Central memory CD8-positive, alpha-beta T cell (primary cell): ENCODE results near the gene ADAMTSL5.
A peak's percentile ranks its signal among the peaks of the same experiment; 100 is the strongest.

Experiments
- ATAC-seq: fragments of 150-1000 bp; cut with Tn5 transposase; replicated peaks from 2 replicates; pipeline ENCODE4 v1.10.0; 2022; ENCODE audit warnings: mild to moderate bottlenecking, moderate FRiP score, moderate number of reproducible peaks; ENCODE audit not compliant: poor library complexity, severe bottlenecking; ENCODE audit errors: extremely low read depth
- DNase-seq, 2 donors: peaks; one replicate each; pipeline ENCODE4 v3.0.0; 2021; ENCODE audit warnings: low spot score in 2 of 2
- H3K27ac Mint-ChIP-seq: one replicate; pipeline ENCODE4 v1.8.0; 2022; ENCODE audit warnings: low read depth, mild to moderate bottlenecking, moderate library complexity, mixed read lengths
- H3K27me3 Mint-ChIP-seq: one replicate; pipeline ENCODE4 v1.8.0; 2022; ENCODE audit warnings: mixed read lengths
- H3K36me3 Mint-ChIP-seq: one replicate; pipeline ENCODE4 v1.8.0; 2022; ENCODE audit warnings: mild to moderate bottlenecking, moderate library complexity, mixed read lengths; ENCODE audit not compliant: insufficient read depth
- H3K4me1 Mint-ChIP-seq: one replicate; pipeline ENCODE4 v1.8.0; 2022; ENCODE audit warnings: mixed read lengths
- H3K4me3 Mint-ChIP-seq: one replicate; pipeline ENCODE4 v1.8.0; 2022; ENCODE audit warnings: mild to moderate bottlenecking, moderate library complexity, mixed read lengths
- H3K9me3 Mint-ChIP-seq: one replicate; pipeline ENCODE4 v1.8.0; 2022; ENCODE audit warnings: mixed read lengths

The ADAMTSL5 gene

DNA sequence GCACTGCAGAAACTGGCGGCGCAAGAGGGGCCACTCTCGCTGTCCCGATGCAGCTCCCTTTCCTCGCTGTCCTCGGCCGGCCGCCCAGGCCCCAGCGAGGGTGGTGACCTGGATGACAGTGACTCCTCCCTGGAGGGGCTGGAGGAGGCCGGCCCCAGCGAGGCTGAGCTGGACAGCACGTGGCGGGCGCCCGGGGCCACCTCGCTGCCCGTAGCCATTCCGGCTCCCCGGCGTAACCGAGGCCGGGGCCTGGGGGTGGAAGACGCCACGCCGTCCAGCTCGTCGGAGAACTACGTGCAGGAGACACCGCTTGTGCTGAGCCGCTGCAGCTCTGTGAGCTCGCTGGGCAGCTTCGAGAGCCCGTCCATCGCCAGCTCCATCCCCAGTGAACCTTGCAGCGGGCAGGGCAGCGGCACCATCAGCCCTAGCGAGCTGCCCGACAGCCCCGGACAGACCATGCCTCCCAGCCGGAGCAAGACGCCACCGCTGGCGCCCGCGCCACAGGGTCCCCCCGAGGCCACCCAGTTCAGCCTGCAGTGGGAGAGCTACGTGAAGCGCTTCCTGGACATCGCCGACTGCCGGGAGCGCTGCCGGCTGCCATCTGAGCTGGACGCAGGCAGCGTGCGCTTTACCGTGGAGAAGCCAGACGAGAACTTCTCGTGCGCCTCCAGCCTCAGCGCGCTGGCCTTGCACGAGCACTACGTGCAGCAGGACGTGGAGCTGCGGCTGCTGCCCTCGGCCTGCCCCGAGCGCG, 46.2 kb downstream of the ADAMTSL5 start:
- ATAC-seq (no peak), DNase-seq (no peak)
- H3K4me3 Mint-ChIP-seq, result no peak overlapping the region
- no peak overlapping the region for H3K27ac Mint-ChIP-seq
- H3K4me1 Mint-ChIP-seq, result peaks cover 5% of the 10 kb centered on the region
- H3K27me3 Mint-ChIP-seq, result no peaks in the 10 kb centered on the region
- peaks cover 4% of the 10 kb centered on the region for H3K36me3 Mint-ChIP-seq
- H3K9me3 Mint-ChIP-seq, result no peaks in the 10 kb centered on the region

DNA sequence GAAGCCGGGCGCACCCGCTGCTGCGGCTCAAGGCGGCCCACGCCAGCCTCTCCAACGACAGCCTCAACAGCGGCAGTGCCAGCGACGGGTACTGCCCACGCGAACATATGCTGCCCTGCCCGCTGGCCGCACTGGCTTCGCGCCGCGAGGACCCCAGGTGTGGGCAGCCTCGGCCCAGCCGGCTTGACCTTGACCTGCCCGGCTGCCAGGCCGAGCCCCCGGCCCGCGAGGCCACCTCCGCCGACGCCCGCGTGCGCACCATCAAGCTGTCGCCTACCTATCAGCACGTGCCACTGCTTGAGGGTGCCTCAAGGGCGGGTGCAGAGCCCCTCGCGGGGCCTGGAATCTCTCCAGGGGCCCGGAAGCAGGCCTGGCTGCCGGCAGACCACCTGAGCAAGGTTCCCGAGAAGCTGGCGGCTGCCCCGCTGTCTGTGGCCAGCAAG, 46.8 kb downstream of the ADAMTSL5 start:
- Mint-ChIP-seq H3K4me3 (no peak overlapping the region), H3K27ac (no peak overlapping the region), H3K27me3 (no peaks in the 10 kb centered on the region), H3K4me1 (peaks cover 1% of the 10 kb centered on the region), H3K36me3 (peaks cover 4% of the 10 kb centered on the region), H3K9me3 (no peaks in the 10 kb centered on the region)
- DNase-seq, result no peak
- no peak for ATAC-seq

DNA sequence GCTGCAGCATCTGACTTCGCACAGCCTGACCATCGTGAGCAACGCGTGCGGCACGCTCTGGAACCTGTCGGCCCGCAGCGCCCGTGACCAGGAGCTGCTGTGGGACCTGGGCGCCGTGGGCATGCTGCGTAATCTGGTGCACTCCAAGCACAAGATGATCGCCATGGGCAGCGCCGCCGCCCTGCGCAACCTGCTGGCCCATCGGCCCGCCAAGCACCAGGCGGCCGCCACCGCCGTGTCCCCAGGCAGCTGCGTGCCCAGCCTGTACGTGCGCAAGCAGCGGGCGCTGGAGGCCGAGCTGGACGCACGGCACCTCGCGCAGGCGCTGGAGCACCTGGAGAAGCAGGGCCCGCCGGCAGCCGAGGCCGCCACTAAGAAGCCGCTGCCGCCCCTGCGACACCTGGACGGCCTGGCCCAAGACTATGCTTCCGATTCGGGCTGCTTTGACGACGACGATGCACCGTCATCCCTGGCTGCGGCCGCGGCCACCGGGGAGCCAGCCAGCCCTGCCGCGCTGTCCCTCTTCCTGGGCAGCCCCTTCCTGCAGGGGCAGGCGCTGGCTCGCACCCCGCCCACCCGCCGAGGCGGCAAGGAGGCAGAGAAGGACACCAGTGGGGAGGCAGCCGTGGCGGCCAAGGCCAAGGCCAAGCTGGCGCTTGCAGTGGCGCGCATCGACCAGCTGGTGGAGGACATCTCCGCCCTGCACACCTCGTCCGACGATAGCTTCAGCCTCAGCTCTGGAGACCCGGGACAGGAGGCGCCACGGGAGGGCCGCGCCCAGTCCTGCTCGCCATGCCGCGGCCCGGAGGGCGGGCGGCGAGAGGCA, 47.4 kb downstream of the ADAMTSL5 start:
- Mint-ChIP-seq H3K9me3 (no peaks in the 10 kb centered on the region), H3K4me1 (no peaks in the 10 kb centered on the region), H3K36me3 (peaks cover 4% of the 10 kb centered on the region), H3K27ac (no peak overlapping the region), H3K4me3 (no peak overlapping the region), H3K27me3 (no peaks in the 10 kb centered on the region)
- ATAC-seq (no peak), DNase-seq (no peak)

DNA sequence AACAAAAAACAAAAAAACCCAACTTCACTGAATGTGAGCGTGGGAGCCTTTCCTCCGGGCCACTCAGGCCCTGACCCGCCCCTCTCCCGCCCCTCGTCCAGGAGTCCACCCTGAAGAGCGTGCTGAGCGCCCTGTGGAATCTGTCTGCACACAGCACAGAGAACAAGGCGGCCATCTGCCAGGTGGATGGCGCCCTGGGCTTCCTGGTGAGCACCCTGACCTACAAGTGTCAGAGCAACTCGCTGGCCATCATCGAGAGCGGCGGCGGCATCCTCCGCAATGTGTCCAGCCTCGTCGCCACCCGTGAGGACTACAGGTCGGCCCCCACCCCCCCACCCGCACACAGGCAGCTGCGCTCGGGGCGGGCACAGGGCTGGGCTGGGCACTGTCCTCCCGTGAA, 51.0 kb downstream of the ADAMTSL5 start:
- peaks cover 7% of the 10 kb centered on the region for H3K36me3 Mint-ChIP-seq
- no peak overlapping the region for H3K27ac Mint-ChIP-seq
- H3K4me3 Mint-ChIP-seq, result no peak overlapping the region
- H3K9me3 Mint-ChIP-seq, result no peaks in the 10 kb centered on the region
- no peaks in the 10 kb centered on the region for H3K27me3 Mint-ChIP-seq
- ATAC-seq (no peak), DNase-seq (no peak)
- H3K4me1 Mint-ChIP-seq, result no peaks in the 10 kb centered on the region

DNA sequence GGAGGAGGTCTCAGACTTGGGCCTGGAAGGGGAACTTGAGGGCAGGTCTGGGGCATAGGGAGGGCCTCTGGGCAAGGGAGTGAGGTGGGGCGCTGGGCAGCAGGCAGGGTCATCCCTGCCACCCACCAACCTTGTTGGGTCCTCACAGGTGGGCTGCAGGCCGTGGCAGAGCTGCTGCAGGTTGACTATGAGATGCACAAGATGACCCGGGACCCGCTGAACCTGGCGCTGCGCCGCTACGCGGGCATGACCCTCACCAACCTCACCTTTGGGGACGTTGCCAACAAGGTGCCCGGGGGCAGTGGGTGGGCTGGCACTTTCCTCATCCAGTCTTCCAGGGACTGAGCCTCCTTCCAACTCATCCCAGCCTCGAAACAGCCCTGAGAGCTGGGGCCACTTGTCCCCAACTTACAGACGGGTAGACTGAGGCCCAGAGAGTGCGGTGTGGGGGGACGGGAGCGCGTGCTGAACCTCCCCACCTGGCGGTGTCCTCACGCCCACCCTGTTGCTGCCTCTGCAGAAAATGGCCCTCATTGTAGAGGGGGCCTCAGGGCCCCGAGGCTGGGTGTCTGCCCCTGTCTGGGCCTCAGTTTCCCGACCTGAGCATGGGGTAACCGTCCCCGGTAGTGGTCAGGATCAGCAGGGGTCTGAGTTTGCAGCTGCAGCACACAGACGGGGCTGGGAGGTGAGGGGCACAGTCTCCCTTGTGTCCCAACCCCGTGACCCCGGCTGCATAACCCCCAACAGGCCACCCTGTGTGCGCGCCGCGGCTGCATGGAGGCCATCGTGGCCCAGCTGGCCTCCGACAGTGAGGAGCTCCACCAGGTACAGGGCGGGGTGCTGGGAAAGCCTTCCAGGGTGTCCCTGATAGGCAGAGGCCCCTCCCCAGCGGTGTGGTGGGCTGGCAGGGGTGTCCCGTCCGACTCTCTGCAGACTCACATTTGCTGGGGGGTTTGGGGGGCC, 52.5 kb downstream of the ADAMTSL5 start:
- Mint-ChIP-seq H3K27me3 (peaks cover 7% of the 10 kb centered on the region), H3K4me1 (peaks cover 6% of the 10 kb centered on the region)
- ATAC-seq, result no peak

DNA sequence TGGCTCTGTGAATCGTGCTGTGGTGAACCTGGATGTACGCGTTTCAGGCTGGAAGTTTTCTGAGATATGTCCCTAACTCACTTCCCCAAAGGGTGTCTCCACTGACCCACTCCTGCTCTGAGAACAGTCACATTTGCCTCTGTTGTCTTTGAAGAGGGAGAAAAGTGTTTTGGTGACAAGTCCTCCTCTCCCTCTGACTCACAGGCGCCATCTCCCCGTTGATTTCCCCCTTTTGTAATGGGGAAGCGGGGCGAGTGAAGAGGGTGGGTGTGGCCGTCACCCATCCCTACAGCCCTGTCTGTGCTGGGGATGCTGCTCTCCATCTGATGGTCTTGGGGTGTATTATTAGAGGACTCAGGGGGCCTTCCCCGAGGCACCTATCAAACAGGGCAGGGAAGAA, 53.3 kb downstream of the ADAMTSL5 start:
- no peak overlapping the region for H3K4me3 Mint-ChIP-seq
- DNase-seq, result no peak
- peaks cover 12% of the 10 kb centered on the region for H3K36me3 Mint-ChIP-seq
- peaks cover 16% of the 10 kb centered on the region for H3K27me3 Mint-ChIP-seq
- peaks cover 12% of the 10 kb centered on the region for H3K4me1 Mint-ChIP-seq
- H3K9me3 Mint-ChIP-seq, result no peaks in the 10 kb centered on the region
- no peak overlapping the region for H3K27ac Mint-ChIP-seq
- no peak for ATAC-seq

More for the DNA sequence above, 52.5 kb downstream of the ADAMTSL5 start:
- Mint-ChIP-seq H3K9me3 (no peaks in the 10 kb centered on the region), H3K27ac (no peak overlapping the region), H3K36me3 (peaks cover 12% of the 10 kb centered on the region), H3K4me3 (no peak overlapping the region)
- DNase-seq, result no peak

DNA sequence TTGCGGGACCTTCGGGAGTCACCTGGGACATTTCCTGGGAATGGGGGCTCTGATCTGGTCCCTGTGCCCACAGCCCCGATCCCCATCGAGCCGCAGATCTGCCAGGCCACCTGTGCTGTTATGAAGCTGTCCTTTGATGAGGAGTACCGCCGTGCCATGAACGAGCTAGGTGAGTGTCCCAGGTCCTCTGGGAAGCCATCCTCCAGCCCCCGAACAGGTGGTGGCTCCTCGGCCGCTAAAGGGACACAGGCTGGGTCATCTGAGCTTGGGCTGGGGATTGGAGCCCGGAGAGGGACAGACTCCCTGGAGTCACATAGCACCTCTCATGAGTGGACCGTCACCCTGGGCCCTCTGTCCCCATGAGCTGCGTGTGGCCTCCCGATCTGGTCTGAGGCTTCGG, 54.9 kb downstream of the ADAMTSL5 start:
- H3K27ac Mint-ChIP-seq, result no peak overlapping the region
- peaks cover 12% of the 10 kb centered on the region for H3K36me3 Mint-ChIP-seq
- DNase-seq (no peak), ATAC-seq (no peak)
- H3K4me1 Mint-ChIP-seq, result peaks cover 16% of the 10 kb centered on the region
- no peaks in the 10 kb centered on the region for H3K9me3 Mint-ChIP-seq
- no peak overlapping the region for H3K4me3 Mint-ChIP-seq
- peaks cover 30% of the 10 kb centered on the region for H3K27me3 Mint-ChIP-seq

DNA sequence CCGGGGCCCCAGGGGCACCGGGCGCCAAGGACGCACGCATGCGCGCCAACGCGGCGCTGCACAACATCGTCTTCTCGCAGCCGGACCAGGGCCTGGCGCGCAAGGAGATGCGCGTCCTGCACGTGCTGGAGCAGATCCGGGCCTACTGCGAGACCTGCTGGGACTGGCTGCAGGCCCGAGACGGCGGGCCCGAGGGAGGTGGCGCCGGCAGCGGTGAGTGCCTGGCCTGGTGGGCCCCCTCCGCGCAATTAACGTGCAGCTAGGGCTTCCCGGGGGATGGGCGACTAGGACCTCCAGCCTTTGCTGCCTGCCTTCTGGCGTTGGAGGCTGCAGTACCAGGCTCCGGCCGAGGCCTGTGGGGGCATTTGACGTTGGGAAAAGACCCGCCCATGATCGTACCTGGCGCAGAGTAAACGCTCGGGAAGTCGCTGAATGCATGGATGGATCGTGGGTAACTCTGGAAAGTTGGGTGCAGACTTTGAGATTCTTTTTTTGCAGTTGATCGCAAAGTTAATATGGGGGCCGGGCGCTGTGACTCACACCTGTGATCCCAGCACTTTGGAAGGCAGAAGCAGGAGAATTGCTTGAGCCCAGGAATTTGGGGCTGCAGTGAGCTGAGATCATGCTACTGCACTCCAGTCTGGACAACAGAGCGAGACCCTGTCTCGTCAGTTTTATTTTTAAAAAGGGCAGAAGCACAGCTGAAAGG, 55.6 kb downstream of the ADAMTSL5 start:
- H3K27me3 Mint-ChIP-seq, result peaks cover 37% of the 10 kb centered on the region
- DNase-seq, result no peak

DNA sequence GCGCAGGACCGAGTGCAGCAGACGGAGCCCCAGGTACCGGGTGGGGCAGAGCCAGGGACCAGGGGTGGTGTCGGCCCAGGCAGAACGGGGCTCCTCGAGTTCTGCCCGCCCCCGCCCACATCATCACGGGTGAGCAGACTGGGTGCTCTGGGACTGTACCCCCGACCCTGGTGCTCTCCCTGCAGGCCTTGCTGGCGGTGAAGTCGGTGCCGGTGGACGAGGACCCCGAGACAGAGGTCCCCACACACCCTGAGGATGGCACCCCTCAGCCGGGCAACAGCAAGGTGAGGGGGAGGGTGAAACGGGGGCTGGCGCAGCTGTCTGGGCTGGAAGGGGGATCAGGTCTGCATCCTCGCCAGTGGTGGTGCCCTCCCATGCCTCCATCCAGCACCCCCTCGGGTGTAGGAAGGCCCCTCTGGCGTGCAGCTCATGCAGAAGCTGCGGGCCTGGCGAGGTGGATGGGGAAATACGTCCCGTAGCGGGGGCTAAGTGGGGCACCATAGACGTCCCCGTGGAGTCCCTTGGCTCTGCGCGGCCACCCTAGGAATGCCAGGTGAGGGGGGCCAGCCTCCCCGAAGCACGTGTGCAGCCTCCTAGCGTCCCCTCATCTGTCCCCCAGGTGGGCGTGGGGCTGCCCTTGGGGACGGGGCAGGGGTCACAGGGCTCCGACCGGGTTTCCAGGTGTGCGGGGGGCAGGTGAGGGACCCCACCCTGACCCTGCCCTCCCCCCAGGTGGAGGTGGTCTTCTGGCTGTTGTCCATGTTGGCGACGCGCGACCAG, 56.5 kb downstream of the ADAMTSL5 start:
- Mint-ChIP-seq H3K9me3 (no peaks in the 10 kb centered on the region), H3K4me1 (peaks cover 16% of the 10 kb centered on the region), H3K36me3 (peaks cover 10% of the 10 kb centered on the region), H3K27ac (no peak overlapping the region), H3K4me3 (no peak overlapping the region), H3K27me3 (peaks cover 45% of the 10 kb centered on the region)
- DNase-seq, result no peak
- no peak for ATAC-seq

More for the DNA sequence above, 55.6 kb downstream of the ADAMTSL5 start:
- no peak overlapping the region for H3K27ac Mint-ChIP-seq
- no peak overlapping the region for H3K4me3 Mint-ChIP-seq
- H3K4me1 Mint-ChIP-seq, result peaks cover 16% of the 10 kb centered on the region
- H3K36me3 Mint-ChIP-seq, result peaks cover 10% of the 10 kb centered on the region
- H3K9me3 Mint-ChIP-seq, result no peaks in the 10 kb centered on the region
- no peak for ATAC-seq

DNA sequence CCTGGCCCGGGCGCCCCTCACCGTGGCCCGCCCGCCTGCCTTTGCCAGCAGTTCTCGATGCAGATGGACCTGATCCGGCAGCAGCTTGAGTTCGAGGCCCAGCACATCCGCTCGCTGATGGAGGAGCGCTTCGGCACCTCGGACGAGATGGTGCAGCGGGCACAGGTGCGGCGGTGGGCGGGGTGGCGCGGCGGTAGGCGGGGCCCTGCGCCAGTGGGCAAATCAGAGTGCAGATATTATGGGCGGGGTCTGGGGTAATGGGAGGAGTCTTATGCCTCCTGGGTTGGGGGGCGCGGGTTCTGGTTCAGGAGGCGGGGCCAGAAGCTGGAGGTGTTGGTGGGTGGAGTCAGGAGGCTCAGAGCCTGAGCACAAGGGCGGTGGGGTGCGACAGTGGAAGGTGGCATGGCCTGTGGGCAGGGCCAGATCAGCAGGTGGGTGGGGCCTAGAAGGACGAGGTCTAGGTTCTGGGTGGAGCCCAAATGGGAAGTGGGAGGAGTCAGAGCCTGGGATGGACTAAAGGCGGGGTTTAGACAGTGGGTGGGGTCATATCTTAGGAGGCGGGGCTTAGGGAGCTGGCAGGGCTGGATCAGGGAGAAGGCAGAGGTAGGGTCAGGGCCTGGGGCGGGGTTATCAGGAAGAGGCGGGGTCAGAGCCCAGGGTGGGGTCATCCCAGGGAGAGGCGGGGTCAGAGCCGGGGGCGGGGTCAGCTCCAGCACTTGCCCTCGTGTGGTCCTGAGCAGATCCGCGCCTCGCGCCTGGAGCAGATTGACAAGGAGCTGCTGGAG, 57.3 kb downstream of the ADAMTSL5 start:
- peaks cover 53% of the 10 kb centered on the region for H3K27me3 Mint-ChIP-seq
- peak overlapping the region; percentile 43 for H3K4me3 Mint-ChIP-seq
- ATAC-seq, result peak; percentile 44
- no peaks in the 10 kb centered on the region for H3K9me3 Mint-ChIP-seq
- peaks cover 10% of the 10 kb centered on the region for H3K36me3 Mint-ChIP-seq
- peak overlapping the region; percentile 41 for H3K27ac Mint-ChIP-seq
- peak in 1 of 2 donors; percentile 37 for DNase-seq
- H3K4me1 Mint-ChIP-seq, result peaks cover 21% of the 10 kb centered on the region
